HG03280 (cell line): ENCODE results near the gene FPR3.
"Not testable (repeated sequence)": the region's sequence is repeated elsewhere in the genome, so short reads cannot be mapped to it uniquely, and the experiment has no call there.

Experiments
- ATAC-seq: cut with Tn5 transposase; IDR thresholded peaks from one replicate; pipeline ENCODE4 v1.9.1; 2021; ENCODE audit warnings: mild to moderate bottlenecking, moderate library complexity; ENCODE audit not compliant: unreplicated experiment

FPR3 gene

GRCh38 chr19:51794885-51795490, at the start of gene FPR3:
Gene FPR3 (plus strand): TSS chr19:51795157. CDS start chr19:51823749, 28,592 bp downstream.
- no peak for ATAC-seq

GRCh38 chr19:51746731-51747130, 48.2 kb upstream of the FPR3 start:
- ATAC-seq: no peak

- no peak for ATAC-seq
These were observed 45.0 kb upstream of the FPR3 start for GRCh38 chr19:51749979-51750378.

- ATAC-seq: no peak
These were observed 44.4 kb upstream of the FPR3 start for GRCh38 chr19:51750400-51751094.

- ATAC-seq: no peak
These were observed 43.3 kb upstream of the FPR3 start, which contains the start of gene FPR1 for GRCh38 chr19:51751655-51752054. Gene FPR1 (minus strand): TSS chr19:51751878. CDS start chr19:51746994, 4,884 bp downstream.

DNA sequence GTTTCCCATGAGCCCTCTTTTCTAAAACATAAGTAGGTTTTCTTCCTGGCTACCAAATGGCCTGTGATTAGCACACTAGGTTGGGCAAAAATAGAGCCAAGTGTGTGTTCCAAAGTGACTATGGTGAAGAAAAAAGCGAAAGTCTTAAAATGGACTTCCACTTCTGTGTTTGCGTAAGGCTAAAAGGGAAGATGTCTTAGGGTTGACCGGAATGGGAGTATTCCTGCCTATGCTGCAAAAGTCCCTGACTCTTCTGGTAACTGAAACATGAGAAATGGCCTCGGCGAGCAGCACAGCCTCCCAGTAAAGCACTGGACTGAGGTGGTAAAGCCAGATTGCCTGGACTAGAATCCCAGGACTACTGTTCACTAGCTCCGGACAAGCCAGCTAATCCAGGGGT, 40.8 kb upstream of the FPR3 start:
- ATAC-seq: no peak

DNA sequence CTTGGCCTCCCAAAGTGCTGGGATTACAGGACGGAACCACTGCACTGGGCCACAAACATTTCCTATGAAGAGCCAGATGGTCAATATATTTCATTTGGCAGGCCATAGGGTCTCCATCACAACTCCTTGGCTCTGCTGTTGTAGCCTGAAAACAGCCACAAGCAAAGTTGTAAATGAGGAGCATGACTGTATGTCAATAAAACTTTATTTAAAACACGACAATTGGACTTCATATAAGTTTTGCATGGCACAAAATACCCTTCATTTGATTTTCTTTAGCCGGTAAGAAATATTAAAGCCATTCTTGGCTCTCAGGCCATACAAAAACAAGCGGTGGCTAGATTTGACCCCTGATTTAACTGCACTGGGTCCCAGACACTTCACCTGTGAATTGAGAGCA, 40.2 kb upstream of the FPR3 start:
- no peak for ATAC-seq

DNA sequence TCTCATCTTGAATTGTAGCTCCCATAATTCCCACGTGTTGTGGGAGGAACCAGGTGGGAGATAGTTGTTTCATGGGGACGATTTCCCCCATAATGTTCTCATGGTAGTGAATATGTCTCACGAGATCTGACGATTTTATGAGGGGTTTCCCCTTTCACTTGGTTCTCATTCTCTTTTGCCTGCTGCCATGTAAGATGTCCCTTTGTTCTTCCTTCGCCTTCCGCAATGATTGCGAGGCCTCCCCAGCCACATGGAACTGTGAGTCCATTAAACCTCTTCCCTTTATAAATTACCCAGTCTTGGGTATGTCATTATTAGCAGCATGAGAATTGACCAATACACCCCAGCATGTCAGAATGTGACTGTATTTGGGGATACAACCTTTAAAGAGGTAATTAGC, 39.4 kb upstream of the FPR3 start:
- ATAC-seq: no peak

GRCh38 chr19:51760697-51761356, 34.1 kb upstream of the FPR3 start, which contains the start of gene FPR2:
Gene FPR2 (plus strand): TSS chr19:51761180. CDS start chr19:51768659, 7,479 bp downstream.
- no peak for ATAC-seq

GRCh38 chr19:51761696-51762095, 33.3 kb upstream of the FPR3 start:
- no peak for ATAC-seq

DNA sequence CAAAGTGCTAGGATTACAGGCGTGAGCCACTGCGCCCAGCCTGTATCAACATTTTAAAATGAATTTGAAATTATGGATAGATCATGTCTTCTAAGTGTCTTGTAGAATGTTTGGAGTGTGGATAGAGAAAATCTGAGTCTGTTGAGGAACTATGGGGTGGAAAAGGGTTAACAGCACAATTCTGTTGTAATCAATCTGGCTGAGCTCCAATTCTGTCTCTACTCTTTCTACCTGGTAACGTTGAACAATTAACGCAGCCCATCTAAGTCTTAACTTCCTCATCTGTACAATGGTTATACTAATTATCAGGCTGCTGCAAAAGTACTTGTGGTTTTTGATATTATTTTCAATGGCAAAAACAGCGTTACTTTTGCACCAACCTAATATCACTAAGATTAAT, 29.9 kb upstream of the FPR3 start:
- no peak for ATAC-seq

DNA sequence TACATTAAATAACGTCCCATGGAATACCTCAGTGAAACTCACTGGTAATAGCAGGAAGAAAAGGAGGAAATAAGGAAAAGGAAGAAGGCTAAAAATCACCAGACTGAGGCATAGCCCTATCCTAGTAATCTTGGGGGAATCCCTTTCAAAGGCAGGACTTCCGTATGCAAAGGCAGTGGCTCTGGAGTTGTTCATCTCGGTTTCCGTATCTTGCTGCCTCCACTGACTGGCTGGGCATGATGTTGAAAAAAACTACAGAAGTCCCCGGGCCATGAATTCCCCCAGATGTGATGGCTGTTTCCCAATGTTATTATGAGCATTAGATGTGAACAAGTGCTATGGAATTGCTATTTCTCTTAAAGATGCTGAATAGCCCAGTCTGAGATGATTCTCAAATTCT, 28.5 kb upstream of the FPR3 start:
- no peak for ATAC-seq

DNA sequence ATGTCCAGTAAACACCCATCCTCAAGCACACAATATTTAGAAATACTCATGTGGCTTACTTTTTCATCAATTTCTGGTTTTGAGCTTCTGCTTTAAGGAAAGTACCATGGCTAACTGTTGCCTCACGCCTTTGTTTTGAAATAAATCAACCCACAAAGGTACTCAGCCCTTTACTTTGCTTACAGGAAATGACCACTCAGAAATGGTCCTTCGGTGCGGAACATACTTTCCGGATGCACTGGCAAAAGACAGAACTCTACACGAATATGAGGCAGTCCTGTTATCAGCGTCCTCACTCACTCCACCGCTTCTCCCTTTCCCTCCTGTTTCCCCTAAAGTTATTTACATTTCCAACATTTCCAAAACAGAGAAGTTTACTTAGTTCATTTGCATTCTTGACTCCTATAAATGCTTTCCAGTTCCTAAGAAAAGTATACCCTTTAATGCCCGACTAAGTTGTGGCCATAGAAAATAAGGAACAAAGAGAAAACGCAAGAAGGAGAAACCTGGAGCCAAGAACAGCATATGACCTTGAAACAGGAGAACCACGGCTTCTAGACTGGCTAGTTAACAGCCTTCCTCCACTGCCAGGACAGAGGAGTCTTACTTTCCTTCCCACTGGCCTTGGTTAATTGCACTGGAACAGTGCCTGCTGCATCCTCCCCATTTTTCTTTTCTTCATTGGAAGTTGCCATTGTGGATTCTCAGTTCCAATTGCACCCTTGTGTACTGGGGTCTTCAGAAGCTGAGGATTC, 23.4 kb upstream of the FPR3 start:
- ATAC-seq: no peak

DNA sequence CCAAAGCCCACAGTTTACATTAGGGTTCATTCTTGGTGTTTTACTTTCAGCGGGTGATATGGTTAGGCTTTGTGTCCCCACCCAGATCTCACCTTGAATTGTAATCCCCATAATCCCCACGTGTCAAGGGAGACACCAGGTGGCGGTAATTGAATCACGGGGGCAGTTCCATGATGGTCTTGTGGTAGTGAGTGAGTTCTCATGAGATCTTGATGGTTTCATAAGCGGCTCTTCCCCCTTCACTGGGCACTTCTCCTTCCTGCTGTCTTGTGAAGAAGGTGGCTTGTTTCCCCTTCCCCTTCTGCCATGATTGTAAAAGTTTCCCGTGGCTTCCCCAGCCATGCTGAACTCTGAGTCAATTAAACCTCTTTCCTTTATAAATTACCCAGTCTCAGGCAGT, 22.0 kb upstream of the FPR3 start:
- ATAC-seq: no peak

GRCh38 chr19:51776561-51776960, 18.4 kb upstream of the FPR3 start:
- ATAC-seq: not testable (repeated sequence)

DNA sequence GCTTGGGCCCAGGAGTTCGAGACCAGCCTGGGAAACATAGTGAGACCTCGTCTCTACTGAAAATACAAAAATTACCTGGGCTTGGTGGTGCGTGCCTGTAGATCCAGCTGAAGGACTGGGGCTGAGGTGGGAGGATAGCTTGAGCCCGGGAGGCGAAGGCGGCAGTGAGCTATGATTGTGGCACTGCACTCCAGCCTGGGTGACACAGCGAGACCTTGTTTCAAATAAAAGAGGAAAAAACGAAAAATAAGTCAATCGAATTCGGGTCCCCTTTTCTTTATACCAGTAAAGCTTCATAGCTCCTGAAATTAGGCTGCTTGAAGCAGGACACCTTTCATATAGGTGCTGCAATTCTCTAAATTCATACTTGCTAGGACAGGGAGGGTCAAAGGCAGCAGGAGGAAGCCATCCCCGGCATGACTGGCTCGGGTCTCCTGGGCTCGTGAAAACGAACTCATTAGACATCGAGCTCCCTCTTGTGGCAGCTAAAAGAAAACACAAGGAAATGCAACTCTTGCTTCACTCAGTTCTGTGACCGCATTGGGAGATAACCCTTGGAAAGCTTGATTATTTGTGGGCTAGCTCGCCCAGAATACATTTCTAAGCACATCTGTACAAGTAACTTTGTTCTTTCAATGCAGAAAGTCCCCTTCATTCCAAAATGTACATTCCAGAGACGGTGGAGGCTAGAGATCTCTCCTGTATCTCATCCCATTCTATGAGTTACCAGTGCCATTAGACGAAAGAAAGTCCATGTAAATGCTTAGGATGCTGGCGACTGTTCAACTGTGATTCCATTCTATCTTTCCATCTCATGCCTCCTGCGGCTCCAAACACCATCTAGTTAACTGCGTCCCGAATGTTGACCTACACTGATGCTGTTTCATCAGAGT, 17.1 kb upstream of the FPR3 start:
- ATAC-seq: no peak

DNA sequence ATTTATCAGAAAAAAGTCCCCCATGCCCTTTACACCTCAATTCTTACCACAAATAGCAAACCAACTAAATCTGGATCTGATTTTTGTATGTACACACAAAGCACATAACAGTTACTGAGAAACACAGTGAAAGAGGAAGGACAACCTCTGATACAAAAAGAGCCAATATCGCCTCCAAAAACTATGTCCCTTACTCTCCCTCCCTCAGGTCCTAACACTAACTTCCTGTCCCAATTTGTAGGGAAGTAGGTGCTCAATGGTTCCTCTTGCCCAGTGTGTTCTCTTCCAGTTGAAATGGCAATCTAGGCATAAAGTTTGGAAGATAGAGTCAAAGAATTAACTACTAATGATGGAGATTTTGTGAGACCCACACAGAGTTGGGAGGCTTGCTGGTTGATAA, 15.8 kb upstream of the FPR3 start:
- no peak for ATAC-seq

GRCh38 chr19:51779703-51780102, 15.3 kb upstream of the FPR3 start:
- no peak for ATAC-seq

DNA sequence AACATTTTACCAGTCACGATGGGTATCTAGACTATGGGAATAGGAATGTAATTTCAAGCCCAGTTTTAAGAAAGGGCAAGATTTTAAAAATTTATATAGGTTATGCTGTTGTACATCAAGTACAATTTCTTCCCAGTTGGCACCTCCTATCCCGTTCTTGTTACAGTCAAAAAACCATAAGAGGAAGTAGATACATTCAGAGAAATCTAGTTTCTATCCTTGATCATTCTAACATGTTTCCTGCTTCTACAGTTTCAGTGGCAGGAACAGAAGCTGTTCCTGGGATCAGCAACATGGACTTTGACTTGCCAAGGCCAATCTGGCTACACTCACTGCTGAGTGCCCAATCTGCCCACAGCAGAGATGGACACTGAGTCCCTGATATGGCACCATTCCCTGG, 14.7 kb upstream of the FPR3 start:
- ATAC-seq: no peak

DNA sequence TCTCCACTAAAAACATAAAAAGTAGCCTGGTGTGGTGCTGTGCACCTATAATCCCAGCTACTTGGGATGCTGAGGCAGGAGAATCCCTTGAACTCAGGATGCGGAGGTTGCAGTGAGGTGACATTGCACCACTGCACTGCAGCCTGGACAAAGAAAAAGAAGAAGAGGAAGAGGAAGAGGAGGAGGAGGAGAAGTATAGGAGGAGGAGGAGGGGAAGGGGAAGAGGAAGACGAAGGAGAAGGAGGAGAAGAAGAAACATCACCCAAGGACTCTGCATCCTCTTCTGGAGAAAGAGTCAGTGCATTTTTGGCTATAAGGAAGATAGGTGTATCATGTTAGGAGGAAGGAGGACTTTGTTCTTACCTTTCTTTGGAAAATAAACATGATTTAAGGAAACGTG, 13.0 kb upstream of the FPR3 start:
- no peak for ATAC-seq
